Activated CD4-positive, alpha-beta T cell treated with anti-CD3 and anti-CD28 coated beads for 48 hours (primary cell): ENCODE measurements around the gene IGFBP5.

ENCODE experiments used
- DNase-seq: peaks from one replicate; pipeline ENCODE4 v3.0.0-alpha.2; 2020

The IGFBP5 gene

GRCh38 chr2:216687111-216687510, 8.2 kb downstream of the IGFBP5 start:
- no peak for DNase-seq

- no peak for DNase-seq
Observed at GRCh38 chr2:216685327-216685875, 9.9 kb downstream of the IGFBP5 start.

GRCh38 chr2:216683846-216684245, 11.5 kb downstream of the IGFBP5 start:
- no peak for DNase-seq

- no peak for DNase-seq
Observed at GRCh38 chr2:216681683-216682082, 13.7 kb downstream of the IGFBP5 start.

- DNase-seq, result no peak
Observed at GRCh38 chr2:216680951-216681629, 14.3 kb downstream of the IGFBP5 start.

GRCh38 chr2:216679658-216680024, 15.7 kb downstream of the IGFBP5 start:
- DNase-seq, result no peak

- no peak for DNase-seq
Observed at GRCh38 chr2:216678813-216679657, 16.3 kb downstream of the IGFBP5 start.

GRCh38 chr2:216678098-216678465, 17.3 kb downstream of the IGFBP5 start:
- no peak for DNase-seq

- DNase-seq, result no peak
Observed at GRCh38 chr2:216677439-216678097, 17.8 kb downstream of the IGFBP5 start.

- DNase-seq, result no peak
Observed at GRCh38 chr2:216676630-216677029, 18.7 kb downstream of the IGFBP5 start.

GRCh38 chr2:216674376-216674775, 21.0 kb downstream of the IGFBP5 start:
- DNase-seq, result no peak

- DNase-seq, result no peak
Observed at GRCh38 chr2:216673609-216674008, 21.7 kb downstream of the IGFBP5 start.

- DNase-seq, result no peak
Observed at GRCh38 chr2:216673021-216673420, 22.3 kb downstream of the IGFBP5 start.

- no peak for DNase-seq
Observed at GRCh38 chr2:216672466-216672865, 22.9 kb downstream of the IGFBP5 start.

- DNase-seq, result no peak
Observed at GRCh38 chr2:216671791-216672343, 23.5 kb downstream of the IGFBP5 start.

GRCh38 chr2:216671081-216671411, 24.3 kb downstream of the IGFBP5 start:
- DNase-seq, result no peak

- no peak for DNase-seq
Observed at GRCh38 chr2:216670266-216671080, 24.9 kb downstream of the IGFBP5 start.

- peak; percentile 76 for DNase-seq
Observed at GRCh38 chr2:216666461-216667233, 28.7 kb downstream of the IGFBP5 start.

GRCh38 chr2:216665717-216666116, 29.6 kb downstream of the IGFBP5 start:
- DNase-seq, result no peak

GRCh38 chr2:216665242-216665641, 30.1 kb downstream of the IGFBP5 start:
- DNase-seq, result no peak

- DNase-seq, result no peak
Observed at GRCh38 chr2:216664593-216665034, 30.7 kb downstream of the IGFBP5 start.

- DNase-seq, result no peak
Observed at GRCh38 chr2:216663846-216664245, 31.5 kb downstream of the IGFBP5 start.
